ENCODE data around the gene CHD5.

DNA sequence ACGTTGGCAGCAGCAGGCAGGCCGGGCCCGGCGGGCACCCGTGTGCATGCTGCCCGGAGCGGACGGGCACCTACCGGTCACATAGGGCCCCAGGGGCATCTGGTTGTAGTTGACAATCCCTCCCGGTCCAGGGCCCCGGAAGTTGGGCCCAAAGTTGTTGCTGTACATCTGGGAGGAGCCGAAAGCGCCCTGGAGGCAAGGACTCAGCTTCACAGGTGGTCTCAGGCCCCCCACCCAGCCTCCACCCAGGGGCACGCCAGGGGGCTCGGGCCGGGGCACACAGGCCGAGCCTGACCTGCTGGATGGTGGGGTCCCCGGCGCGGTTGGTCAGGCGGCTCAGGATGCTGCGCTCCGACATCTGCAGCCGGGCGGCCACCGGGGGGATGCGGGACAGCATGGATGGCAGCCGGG is 73.8 kb downstream of the CHD5 start:
- TF ChIP-seq TAF1 (IDR thresholded peaks at IDR 0.05; ENCODE audit: low read depth): no peak
- TF ChIP-seq CTCF (IDR thresholded peaks at IDR 0.05; ENCODE audit: poor library complexity, severe bottlenecking): no peak
- TF ChIP-seq EP300 (conservative IDR thresholded peaks at IDR 0.05; ENCODE audit: poor library complexity, severe bottlenecking): no peak
- TF ChIP-seq RAD21 (conservative IDR thresholded peaks at IDR 0.05): no peak
- no peak for TF ChIP-seq EZH2 (IDR thresholded peaks at IDR 0.05; ENCODE audit: borderline replicate concordance, insufficient read depth, low read length, poor library complexity, severe bottlenecking)
- TF ChIP-seq SMC3 (conservative IDR thresholded peaks at IDR 0.05; ENCODE audit: poor library complexity): no peak
- TF ChIP-seq REST (IDR thresholded peaks at IDR 0.05; ENCODE audit: borderline replicate concordance): no peak
- no peak for TF ChIP-seq POLR2AphosphoS5 (IDR thresholded peaks at IDR 0.05)

All from neural cell (in vitro differentiated cells).